HG02588 (cell line): ENCODE results near the gene ACTL9.
"Not testable (repeated sequence)": the region's sequence is repeated elsewhere in the genome, so short reads cannot be mapped to it uniquely, and the experiment has no call there.

Experiments used
- ATAC-seq: cut with Tn5 transposase; IDR thresholded peaks from one replicate; pipeline ENCODE4 v1.9.1; 2021; ENCODE audit warnings: mild to moderate bottlenecking, moderate library complexity; ENCODE audit not compliant: unreplicated experiment

The ACTL9 gene

GRCh38 chr19:8698433-8699063 is at the start of gene ACTL9:
TSS of gene ACTL9 (minus strand) at chr19:8698795. CDS start at chr19:8698701, 94 bp downstream.
- ATAC-seq, result no peak

GRCh38 chr19:8739291-8740065 is 40.9 kb upstream of the ACTL9 start:
- ATAC-seq, result not testable (repeated sequence)

GRCh38 chr19:8738377-8738776 is 39.8 kb upstream of the ACTL9 start:
- ATAC-seq, result no peak

- ATAC-seq, result no peak
These were observed 33.0 kb upstream of the ACTL9 start for GRCh38 chr19:8731428-8732169.

- no peak for ATAC-seq
These were observed 25.7 kb upstream of the ACTL9 start for GRCh38 chr19:8724276-8724675.

DNA sequence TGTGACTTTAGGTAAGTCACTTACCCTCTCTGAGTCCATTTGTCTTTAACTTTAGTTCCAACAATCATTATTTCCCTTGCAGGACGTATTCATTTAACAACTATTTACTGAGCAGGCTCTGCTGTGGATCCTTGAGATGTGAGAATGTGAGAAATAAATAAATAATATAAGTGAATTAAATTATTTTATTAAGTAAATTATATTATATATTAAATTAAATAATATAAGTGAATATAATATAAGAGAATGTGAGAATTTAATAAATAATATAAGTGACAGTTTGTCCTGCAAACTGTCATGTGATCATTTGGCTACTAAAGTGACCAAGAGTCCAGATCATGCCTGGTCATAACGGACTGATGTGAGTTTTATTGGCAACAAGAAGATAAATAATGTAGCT is 23.4 kb upstream of the ACTL9 start:
- no peak for ATAC-seq

- ATAC-seq, result no peak
These were observed 22.7 kb upstream of the ACTL9 start, which contains the start of gene OR2Z1 for GRCh38 chr19:8721334-8721733. TSS of gene OR2Z1 (plus strand) at chr19:8721634. CDS start at chr19:8731029, 9,395 bp downstream.

GRCh38 chr19:8710337-8710736 is 11.7 kb upstream of the ACTL9 start:
- not testable (repeated sequence) for ATAC-seq

DNA sequence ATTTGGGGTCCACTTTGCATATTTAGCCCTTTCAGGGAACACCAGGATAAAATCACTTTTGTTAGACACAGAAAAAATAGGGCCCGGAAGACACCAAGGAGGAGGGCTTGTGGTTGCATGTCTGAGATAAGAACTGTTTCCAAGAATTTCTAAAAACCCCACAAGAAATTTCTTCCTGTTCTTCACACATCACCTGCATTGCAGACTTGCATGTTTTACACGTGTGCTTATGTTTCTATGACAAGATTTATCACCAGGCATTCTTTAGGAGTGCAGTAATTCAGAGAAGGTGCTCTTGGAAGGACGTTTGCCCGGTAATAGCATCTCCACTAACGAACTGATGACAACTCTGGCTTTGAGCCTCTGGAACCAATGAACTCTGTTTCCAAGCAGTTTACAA is 7.1 kb upstream of the ACTL9 start:
- no peak for ATAC-seq

- ATAC-seq, result not testable (repeated sequence)
These were observed 6.7 kb upstream of the ACTL9 start for GRCh38 chr19:8705304-8705703.

- ATAC-seq, result no peak
These were observed 4.6 kb upstream of the ACTL9 start for GRCh38 chr19:8703223-8703622.

GRCh38 chr19:8702350-8702749 is 3.8 kb upstream of the ACTL9 start:
- ATAC-seq, result no peak

GRCh38 chr19:8700956-8701355 is 2.4 kb upstream of the ACTL9 start:
- ATAC-seq, result no peak

- ATAC-seq, result no peak
These were observed 1.3 kb upstream of the ACTL9 start for GRCh38 chr19:8699908-8700307.

- no peak for ATAC-seq
These were observed 743 bp downstream of the ACTL9 start for GRCh38 chr19:8697671-8698432.

- ATAC-seq, result no peak
These were observed 1.6 kb downstream of the ACTL9 start for GRCh38 chr19:8696993-8697392.

- ATAC-seq, result no peak
These were observed 2.7 kb downstream of the ACTL9 start for GRCh38 chr19:8695911-8696310.

GRCh38 chr19:8695501-8695900 is 3.1 kb downstream of the ACTL9 start:
- no peak for ATAC-seq

- no peak for ATAC-seq
These were observed 7.6 kb downstream of the ACTL9 start for GRCh38 chr19:8690753-8691539.

DNA sequence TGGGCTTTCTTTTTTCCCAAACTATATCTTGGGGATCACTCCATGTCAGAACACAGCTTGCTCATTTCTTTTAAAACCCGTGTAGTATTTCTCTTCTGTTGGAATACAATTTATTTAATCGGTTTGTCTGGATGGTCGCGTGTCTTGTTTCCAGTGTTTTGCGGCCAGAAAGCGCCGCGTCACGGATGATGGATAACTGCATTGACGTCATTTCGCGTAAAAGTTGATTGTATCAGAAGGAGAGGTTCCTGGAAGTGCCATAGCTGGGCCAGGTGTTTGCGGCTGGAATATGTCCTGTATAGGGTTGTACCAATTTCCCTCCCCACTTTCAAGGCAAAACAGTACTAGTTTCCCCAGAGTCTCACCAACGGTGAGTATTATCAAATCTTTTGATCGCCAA is 9.7 kb downstream of the ACTL9 start:
- no peak for ATAC-seq
